ENCODE data around the gene TPRG1. TPM values are rescaled to one million over a fixed set of nuclear protein-coding genes. Genes with fewer than 3 reads are reported as not detected.

Gene TPRG1
- total RNA-seq, 1 experiment from 2014 or later: 0.04 TPM

DNA sequence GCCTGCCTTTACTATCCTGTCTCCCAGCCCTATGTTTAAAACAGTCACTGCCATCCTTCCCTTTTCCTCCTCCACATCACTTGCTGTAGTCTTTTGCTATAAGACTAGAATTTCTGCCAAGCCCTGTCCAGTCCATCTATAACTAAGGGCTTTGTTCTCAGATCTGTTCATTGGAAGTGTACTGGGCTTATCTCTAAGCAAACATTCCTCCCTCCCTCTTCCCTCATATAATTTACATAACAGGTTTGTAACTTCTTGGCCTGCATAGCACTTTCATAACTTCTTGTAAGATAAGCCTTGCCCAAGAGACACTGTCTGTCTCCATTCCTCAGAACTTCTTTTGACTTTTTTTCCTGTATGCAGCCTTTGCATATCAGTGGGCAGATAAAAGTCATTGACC, 16.7 kb downstream of the TPRG1 start:
- Histone ChIP-seq H3K36me3 (no peaks in the 10 kb centered on the region), H3K4me3 (no peak overlapping the region), H3K27me3 (no peaks in the 10 kb centered on the region), H3K9me3 (replicated peaks) (no peaks in the 10 kb centered on the region), H3K4me1 (no peaks in the 10 kb centered on the region), H3K27ac (no peak overlapping the region)
- DNase-seq: no peak

DNA sequence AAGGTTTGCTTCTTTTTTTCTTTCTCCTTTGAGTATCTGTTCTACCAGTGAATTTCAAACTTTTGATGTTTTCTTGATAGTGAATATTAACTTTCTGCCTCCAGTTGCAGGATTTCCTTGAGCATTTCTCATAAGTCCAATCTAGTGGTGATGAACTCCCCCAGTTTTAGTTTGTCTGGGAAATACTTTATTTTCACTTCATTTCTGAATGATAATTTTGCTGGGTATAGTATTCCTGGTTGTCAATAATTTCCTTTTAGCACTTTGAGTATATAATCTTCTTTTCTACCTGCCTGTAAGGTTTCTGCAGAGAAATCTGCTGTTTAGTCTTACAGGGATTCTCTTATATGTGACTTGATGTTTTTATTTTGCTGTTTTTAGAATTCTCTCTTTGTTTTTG, 21.0 kb downstream of the TPRG1 start:
- Histone ChIP-seq H3K27me3 (no peaks in the 10 kb centered on the region), H3K36me3 (no peaks in the 10 kb centered on the region), H3K4me1 (no peaks in the 10 kb centered on the region), H3K4me3 (no peak overlapping the region), H3K27ac (no peak overlapping the region), H3K9me3 (replicated peaks) (no peaks in the 10 kb centered on the region)
- no peak for DNase-seq

DNA sequence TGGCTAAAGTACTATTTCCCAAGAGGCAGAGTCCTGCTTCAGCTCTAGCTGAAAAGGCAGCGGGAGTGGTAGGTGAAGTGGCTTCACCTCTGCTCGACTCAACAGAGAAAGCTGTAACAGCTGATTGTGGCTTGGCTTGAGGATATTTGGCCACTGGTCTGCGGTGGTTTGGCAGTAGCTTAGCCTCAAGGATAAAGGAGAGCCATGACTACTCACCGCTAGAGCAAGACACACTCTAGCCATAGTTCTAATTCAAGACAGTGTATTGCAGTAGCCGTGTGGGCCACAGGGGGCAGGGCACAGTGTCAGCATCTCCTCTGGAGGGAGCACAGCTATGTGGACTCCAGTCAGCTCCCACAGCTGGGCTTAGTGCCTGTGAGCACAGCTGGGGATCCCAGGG, 23.5 kb downstream of the TPRG1 start:
- no peaks in the 10 kb centered on the region for H3K27me3 ChIP-seq
- no peak overlapping the region for H3K27ac ChIP-seq
- no peaks in the 10 kb centered on the region for H3K36me3 ChIP-seq
- H3K9me3 ChIP-seq (replicated peaks): no peaks in the 10 kb centered on the region
- no peak overlapping the region for H3K4me3 ChIP-seq
- no peaks in the 10 kb centered on the region for H3K4me1 ChIP-seq
- DNase-seq: peak in 1 of 2 experiments; percentile 6

DNA sequence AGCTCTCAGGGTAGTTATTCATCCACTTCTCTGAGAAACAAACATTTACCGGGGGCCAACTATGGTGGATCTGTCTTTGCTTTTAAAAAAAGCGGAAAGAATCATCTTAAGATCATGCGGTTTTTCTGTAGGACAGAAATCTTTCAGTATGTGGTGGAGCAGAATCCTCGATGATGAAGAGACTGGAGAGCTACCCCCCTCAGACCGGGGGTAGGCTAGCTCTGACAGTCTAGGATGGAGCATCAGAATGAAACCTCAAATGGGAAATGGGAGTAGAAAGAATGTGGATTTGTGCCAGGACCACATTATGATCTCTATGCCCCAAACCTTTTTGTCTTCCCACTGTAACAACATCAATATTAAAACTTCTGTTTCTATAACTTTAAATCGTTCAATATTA, 30.3 kb downstream of the TPRG1 start:
- DNase-seq: no peak
- no peaks in the 10 kb centered on the region for H3K27me3 ChIP-seq
- no peak overlapping the region for H3K4me3 ChIP-seq
- H3K9me3 ChIP-seq (replicated peaks): no peaks in the 10 kb centered on the region
- no peaks in the 10 kb centered on the region for H3K4me1 ChIP-seq
- no peak overlapping the region for H3K27ac ChIP-seq
- H3K36me3 ChIP-seq: no peaks in the 10 kb centered on the region

DNA sequence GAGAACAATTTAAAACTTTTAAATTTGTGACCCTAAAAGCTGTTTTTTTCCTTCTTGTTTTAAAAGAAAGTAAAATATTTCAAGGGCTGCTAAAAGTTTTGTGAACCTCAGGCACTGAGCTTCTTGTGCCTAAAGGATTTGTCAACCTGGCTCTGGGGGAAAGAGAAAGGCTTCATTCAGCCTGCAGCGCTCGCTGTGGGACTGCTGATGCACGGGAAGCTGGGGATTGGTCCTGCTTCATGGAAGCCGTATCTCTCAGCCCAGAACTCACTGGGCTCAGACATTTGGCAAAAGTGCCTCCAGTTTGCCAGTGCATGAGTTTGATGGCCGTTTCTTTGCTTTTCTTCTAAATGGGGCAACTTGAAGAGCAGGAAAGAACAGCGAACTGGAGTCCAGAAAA, 30.8 kb downstream of the TPRG1 start:
- H3K9me3 ChIP-seq (replicated peaks): no peaks in the 10 kb centered on the region
- DNase-seq: no peak
- no peaks in the 10 kb centered on the region for H3K4me1 ChIP-seq
- H3K4me3 ChIP-seq: no peak overlapping the region
- no peaks in the 10 kb centered on the region for H3K27me3 ChIP-seq
- no peaks in the 10 kb centered on the region for H3K36me3 ChIP-seq
- H3K27ac ChIP-seq: no peak overlapping the region

DNA sequence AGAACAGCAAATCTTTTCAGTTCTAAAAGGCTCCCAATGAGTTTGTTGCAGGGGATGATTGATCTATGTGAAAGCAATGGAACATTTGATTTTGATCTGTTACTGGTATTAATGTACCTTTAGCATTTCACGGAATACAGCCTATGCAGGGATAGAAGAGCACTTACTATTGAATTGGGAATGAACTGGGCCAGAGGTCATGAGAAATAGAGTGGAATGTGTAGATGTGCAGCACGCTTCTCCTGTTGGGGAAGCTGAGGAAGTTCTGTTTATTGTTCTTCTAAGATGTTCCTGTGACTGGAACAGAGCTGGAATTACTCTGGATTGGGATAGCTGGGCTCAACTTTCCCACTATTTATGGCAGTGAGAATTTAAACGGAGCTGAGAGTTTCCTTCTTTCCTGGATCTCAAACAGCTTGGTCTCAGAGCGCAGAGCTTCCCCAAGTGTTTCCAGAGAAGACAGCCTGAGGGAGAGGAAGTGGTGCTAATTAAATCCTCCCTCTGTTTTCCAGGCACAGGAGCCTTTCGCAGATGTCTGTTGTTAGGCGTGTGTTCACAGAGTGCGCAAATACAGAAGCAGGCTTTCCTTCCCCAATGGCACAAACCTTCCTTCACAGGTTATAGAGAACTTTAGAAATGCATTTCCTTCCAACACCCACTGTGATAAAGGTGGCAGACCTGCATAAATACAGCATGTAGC, 32.5 kb downstream of the TPRG1 start:
- no peak for DNase-seq
- no peaks in the 10 kb centered on the region for H3K4me1 ChIP-seq
- no peaks in the 10 kb centered on the region for H3K27me3 ChIP-seq
- no peak overlapping the region for H3K27ac ChIP-seq
- H3K4me3 ChIP-seq: no peak overlapping the region
- no peaks in the 10 kb centered on the region for H3K9me3 ChIP-seq (replicated peaks)
- H3K36me3 ChIP-seq: no peaks in the 10 kb centered on the region

DNA sequence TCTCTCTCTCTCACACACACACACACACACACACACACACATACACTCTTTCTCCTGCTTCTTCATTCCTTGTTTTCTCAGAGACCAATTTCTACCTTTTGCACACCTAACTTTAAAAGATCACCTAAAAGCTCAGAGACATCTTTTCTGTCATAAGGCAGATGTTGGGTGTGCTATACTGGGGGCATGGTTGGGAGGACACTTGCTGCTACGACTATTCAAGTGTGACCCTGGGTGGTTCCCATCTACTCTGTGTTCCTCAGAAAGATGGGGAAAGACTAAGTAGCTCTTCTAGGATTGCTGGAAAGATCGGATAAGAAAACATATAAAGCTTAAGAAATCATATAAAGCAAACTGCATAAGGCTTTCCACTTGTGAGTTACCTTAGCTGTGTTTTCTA, 33.2 kb downstream of the TPRG1 start:
- Histone ChIP-seq H3K36me3 (no peaks in the 10 kb centered on the region), H3K4me3 (no peak overlapping the region), H3K27me3 (no peaks in the 10 kb centered on the region), H3K27ac (no peak overlapping the region), H3K4me1 (no peaks in the 10 kb centered on the region), H3K9me3 (replicated peaks) (no peaks in the 10 kb centered on the region)
- DNase-seq: no peak

DNA sequence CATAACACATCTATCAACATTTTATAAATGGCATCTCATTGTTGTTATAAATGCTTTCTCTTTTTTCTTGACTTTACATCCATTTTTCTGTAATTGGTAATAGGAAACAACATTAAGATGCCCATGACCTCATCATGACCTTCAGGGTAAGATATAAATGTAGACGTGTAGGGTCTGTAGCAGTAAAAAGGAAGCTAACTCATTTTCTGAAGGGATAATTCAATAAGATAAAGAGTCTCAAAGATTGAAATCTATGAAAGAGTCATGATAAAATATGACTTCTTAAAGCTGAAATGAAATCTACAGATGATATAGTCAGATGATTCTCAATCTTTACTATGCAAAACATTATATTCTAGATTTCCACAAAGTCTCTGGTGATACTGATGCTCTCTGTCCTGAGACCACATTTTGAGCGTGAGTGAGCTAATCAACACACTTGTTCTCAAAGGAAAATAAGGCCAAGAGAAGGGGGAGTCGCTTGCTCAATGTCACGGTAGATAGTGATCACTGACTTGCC, 38.5 kb downstream of the TPRG1 start:
- Histone ChIP-seq H3K9me3 (replicated peaks) (no peaks in the 10 kb centered on the region), H3K27ac (no peak overlapping the region), H3K4me3 (no peak overlapping the region), H3K36me3 (no peaks in the 10 kb centered on the region), H3K27me3 (no peaks in the 10 kb centered on the region), H3K4me1 (no peaks in the 10 kb centered on the region)
- no peak for DNase-seq

DNA sequence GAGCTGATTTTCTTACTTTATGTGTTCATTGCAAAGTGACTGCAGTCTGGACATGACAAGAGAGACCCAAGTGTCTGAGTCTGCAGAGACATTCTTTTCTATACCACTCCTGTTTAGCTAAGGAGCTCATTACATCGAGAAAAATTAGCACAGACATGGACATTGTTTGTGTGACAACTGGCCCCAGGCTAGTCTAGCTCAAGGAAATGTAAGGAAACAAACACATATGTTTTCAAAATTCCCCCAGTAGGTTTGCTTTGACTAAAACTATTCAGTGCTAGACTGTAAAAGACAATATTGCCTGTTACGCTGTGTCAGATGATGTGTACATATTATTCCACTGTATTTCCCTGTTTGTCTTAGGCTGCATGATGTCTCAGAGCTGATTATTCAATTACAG, 40.9 kb downstream of the TPRG1 start:
- H3K27me3 ChIP-seq: no peaks in the 10 kb centered on the region
- no peak overlapping the region for H3K4me3 ChIP-seq

DNA sequence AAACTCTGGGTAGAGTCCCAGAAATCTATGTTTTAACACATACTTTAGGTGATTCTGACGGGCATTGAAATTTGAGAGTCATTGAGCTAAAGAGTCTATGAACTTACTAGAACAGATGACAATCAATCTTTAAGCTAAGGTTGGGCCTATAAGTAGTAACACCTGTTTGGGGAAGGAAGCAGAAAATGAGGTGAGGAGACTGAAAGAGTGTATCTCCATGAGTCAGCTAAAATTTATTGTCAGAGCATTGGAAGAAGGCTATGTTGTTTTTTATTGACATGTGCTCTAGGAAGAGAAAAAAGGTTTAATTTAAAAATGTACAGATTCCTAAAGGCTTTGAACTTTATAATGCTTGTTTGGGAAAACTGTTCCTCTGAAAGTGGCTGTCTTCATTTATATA, 42.9 kb downstream of the TPRG1 start:
- H3K4me1 ChIP-seq: no peaks in the 10 kb centered on the region
- DNase-seq: no peak

More for the DNA sequence above, 40.9 kb downstream of the TPRG1 start:
- Histone ChIP-seq H3K4me1 (no peaks in the 10 kb centered on the region), H3K36me3 (no peaks in the 10 kb centered on the region), H3K27ac (no peak overlapping the region), H3K9me3 (replicated peaks) (no peaks in the 10 kb centered on the region)
- no peak for DNase-seq

DNA sequence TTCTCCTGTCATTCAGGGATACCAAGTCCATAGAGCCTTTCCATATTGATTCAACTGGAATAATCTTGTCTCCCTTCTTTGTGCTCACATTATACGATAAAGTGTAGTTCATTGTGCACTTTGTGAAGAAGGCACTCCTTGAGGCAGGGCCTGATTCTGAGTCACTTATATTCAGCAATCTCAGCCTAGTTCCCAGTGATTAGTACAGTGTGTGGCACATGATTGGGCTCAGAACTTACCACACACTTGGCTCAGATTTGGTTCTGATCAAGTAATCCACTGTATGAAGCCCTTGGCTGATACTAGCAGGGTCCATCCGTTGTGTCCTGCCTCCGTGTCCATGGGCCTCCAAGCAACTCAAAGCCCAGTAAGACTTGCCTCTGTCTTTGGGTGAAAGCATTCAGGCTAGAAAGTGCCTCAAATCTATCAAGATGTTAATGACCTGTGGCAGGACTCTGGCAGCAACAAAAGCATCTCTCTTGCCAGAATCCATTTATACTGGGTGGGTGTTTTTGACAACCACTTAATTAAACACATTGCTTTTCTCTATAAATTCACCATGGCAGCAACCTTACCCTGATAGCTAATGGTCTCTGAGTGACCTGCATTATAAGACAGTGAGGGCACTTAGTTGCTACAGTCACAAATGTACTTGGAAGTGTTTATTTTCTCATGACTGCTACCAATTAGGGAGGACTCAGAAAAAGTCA, 51.3 kb downstream of the TPRG1 start:
- Histone ChIP-seq H3K9me3 (replicated peaks) (no peaks in the 10 kb centered on the region), H3K27ac (no peak overlapping the region), H3K4me1 (no peaks in the 10 kb centered on the region), H3K4me3 (no peak overlapping the region), H3K36me3 (no peaks in the 10 kb centered on the region), H3K27me3 (no peaks in the 10 kb centered on the region)
- no peak for DNase-seq

More for the DNA sequence above, 42.9 kb downstream of the TPRG1 start:
- Histone ChIP-seq H3K4me3 (no peak overlapping the region), H3K36me3 (no peaks in the 10 kb centered on the region), H3K27me3 (no peaks in the 10 kb centered on the region), H3K9me3 (replicated peaks) (no peaks in the 10 kb centered on the region), H3K27ac (no peak overlapping the region)

DNA sequence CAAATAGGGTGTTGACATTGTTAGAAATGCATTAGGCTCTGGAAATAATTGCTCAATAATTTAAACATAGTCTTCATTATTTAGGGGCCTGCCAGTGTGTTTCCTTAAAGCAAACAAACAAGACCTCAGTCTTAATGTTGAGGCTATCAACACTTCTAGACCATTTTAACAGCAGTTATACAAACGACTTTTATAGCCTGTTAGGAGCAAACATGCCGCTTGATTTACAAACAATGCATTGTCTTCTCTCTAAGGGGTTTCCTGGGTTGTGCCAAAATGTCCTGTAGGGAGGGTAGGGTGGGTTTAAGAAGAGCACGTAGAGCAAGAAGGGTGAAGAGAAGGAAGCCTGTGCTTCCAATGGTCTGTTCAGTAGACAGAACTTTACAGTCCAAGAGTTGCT, 53.7 kb downstream of the TPRG1 start:
- no peaks in the 10 kb centered on the region for H3K4me1 ChIP-seq
- H3K4me3 ChIP-seq: no peak overlapping the region
- no peak for DNase-seq
- no peak overlapping the region for H3K27ac ChIP-seq
- H3K27me3 ChIP-seq: no peaks in the 10 kb centered on the region
- H3K9me3 ChIP-seq (replicated peaks): no peaks in the 10 kb centered on the region
- no peaks in the 10 kb centered on the region for H3K36me3 ChIP-seq

DNA sequence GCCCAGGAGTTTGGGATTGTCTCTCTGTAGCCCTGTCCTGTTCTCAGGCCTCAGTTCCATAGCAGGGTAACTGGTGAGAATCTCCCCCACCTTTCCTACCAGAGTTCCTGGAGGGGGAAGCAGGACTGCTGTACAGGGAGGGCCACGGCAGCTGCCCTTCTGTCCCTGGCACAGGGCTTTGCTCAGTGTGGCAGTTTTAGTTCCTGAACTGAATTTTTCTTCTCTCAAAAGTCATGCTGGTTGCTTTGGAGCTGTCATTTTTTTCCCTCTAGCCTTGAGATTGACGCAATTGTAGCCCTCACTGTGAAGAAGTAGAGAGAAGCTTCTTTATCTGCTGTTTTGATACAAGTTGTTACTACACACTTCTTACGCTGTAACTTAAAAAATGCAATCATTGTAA, 55.5 kb downstream of the TPRG1 start:
- no peak overlapping the region for H3K4me3 ChIP-seq
- H3K4me1 ChIP-seq: no peaks in the 10 kb centered on the region
- H3K9me3 ChIP-seq (replicated peaks): no peaks in the 10 kb centered on the region

DNA sequence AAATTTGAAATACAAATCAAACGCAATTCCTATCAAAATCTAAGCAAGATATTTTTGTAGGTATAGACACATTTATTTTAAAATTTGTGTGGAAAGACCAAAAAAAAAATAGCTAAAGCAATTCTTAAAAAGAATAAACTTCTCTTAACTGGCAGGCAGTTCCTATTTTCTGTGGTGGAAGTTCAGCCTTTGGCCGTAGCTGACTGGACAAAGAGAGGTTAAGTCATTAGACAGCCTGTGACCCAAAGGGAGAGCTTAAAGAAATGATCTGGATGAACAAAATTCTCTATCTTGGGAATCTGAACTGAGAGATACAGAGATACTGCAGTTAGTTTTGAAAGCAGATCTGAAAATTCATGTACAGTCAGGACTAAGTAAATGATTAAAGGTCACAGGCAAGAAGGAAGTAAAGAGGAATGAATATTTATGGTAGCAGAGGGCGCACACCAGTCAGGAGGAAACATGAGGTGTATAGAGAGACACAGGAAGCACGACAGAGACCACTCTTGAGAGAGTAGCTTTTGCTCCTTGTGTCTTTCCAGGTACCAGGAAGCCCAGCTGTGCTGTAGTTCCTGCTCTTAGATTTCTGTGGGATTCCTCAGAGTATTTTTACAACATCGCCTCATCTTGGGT, 57.5 kb downstream of the TPRG1 start:
- no peaks in the 10 kb centered on the region for H3K9me3 ChIP-seq (replicated peaks)
- no peaks in the 10 kb centered on the region for H3K4me1 ChIP-seq
- no peak for DNase-seq
- no peaks in the 10 kb centered on the region for H3K36me3 ChIP-seq
- H3K4me3 ChIP-seq: no peak overlapping the region
- no peaks in the 10 kb centered on the region for H3K27me3 ChIP-seq
- no peak overlapping the region for H3K27ac ChIP-seq

More for the DNA sequence above, 55.5 kb downstream of the TPRG1 start:
- Histone ChIP-seq H3K27me3 (no peaks in the 10 kb centered on the region), H3K27ac (no peak overlapping the region), H3K36me3 (no peaks in the 10 kb centered on the region)
- DNase-seq: no peak

DNA sequence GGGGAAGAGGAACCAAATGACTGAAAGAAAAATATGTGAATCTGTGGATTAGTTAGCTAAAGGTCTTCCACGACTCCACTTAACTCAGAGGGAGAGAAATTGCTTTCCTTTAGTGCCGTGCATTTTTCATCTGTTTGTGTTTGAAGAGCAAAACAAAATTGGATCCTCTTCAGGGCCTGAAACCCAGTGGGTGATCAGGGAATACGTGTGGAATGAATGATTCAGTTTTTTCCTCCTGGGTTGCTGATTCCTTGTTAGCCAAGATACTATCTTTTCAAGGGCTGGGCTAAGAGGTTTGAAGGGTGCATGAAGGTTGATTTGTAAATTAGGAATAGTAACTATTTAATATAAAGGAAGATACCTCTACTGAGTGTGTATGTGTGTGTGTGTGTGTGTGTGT, 61.0 kb downstream of the TPRG1 start:
- Histone ChIP-seq H3K4me1 (no peaks in the 10 kb centered on the region), H3K36me3 (no peaks in the 10 kb centered on the region), H3K27ac (no peak overlapping the region), H3K4me3 (no peak overlapping the region), H3K9me3 (replicated peaks) (no peaks in the 10 kb centered on the region), H3K27me3 (no peaks in the 10 kb centered on the region)
- no peak for DNase-seq
